SU-DHL-6 (cell line): ENCODE measurements around the gene RAG1.
"Not testable (repeated sequence)": the region's sequence is repeated elsewhere in the genome, so short reads cannot be mapped to it uniquely, and the experiment has no call there.

Source experiments
- H2AFZ ChIP-seq: fragments of 200-600 bp; sonication (generic); 2 replicates; pipeline ENCODE4 v1.6.1; 2014; ENCODE audit warnings: low read depth, mild to moderate bottlenecking, moderate library complexity, mixed read lengths, antibody characterized with exemption, low read length; ENCODE audit not compliant: severe bottlenecking
- H3F3A ChIP-seq: fragments of 200-600 bp; shearing (Covaris generic); 2 replicates; pipeline ENCODE4 v1.6.0; 2016; ENCODE audit warnings: antibody characterized with exemption, mild to moderate bottlenecking; ENCODE audit not compliant: insufficient read depth
- H3K27ac ChIP-seq: fragments of 200-600 bp; sonication (generic); 2 replicates; pipeline ENCODE4 v1.5.1; 2016; ENCODE audit warnings: low read depth, mild to moderate bottlenecking, low read length, moderate library complexity, mixed read lengths
- H3K27me3 ChIP-seq: fragments of 200-600 bp; sonication (generic), shearing (Covaris generic); 2 replicates; pipeline ENCODE4 v1.6.0; 2014; ENCODE audit warnings: mild to moderate bottlenecking, low read length
- H3K36me3 ChIP-seq: fragments of 200-600 bp; sonication (generic); 2 replicates; pipeline ENCODE4 v1.6.1; 2014; ENCODE audit warnings: mild to moderate bottlenecking, low read length, mixed read lengths
- H3K4me2 ChIP-seq: fragments of 300-600, 200-600 bp; shearing (Covaris generic), sonication (generic); 2 replicates; pipeline ENCODE4 v1.6.0; 2014; ENCODE audit warnings: low read length, low read depth, mild to moderate bottlenecking; ENCODE audit not compliant: poor library complexity, severe bottlenecking
- H3K4me3 ChIP-seq: fragments of 200-600 bp; sonication (generic); 2 replicates; pipeline ENCODE4 v1.5.1; 2014; ENCODE audit warnings: antibody characterized with exemption, low read length, mild to moderate bottlenecking, mixed read lengths; ENCODE audit not compliant: insufficient read depth, poor library complexity, severe bottlenecking
- H3K79me2 ChIP-seq: fragments of 200-600 bp; sonication (generic); 2 replicates; pipeline ENCODE4 v1.6.1; 2014; ENCODE audit warnings: mild to moderate bottlenecking, low read length, moderate library complexity; ENCODE audit not compliant: insufficient read depth
- H3K9ac ChIP-seq: fragments of 200-600 bp; sonication (generic); 2 replicates; pipeline ENCODE4 v1.7.0; 2014; ENCODE audit warnings: mild to moderate bottlenecking, low read length
- H3K9me2 ChIP-seq: fragments of 200-600 bp; sonication (generic); replicated peaks from 2 replicates; pipeline ENCODE4 v1.6.1; 2014; ENCODE audit warnings: low read length; ENCODE audit not compliant: insufficient read depth
- H3K9me3 ChIP-seq: fragments of 200-600 bp; sonication (generic); 2 replicates; pipeline ENCODE4 v1.6.1; 2014; ENCODE audit warnings: low read length, mixed read lengths; ENCODE audit not compliant: insufficient read depth
- H4K20me1 ChIP-seq: fragments of 200-600 bp; sonication (generic); 2 replicates; pipeline ENCODE4 v1.6.1; 2014; ENCODE audit warnings: low read depth, mild to moderate bottlenecking, antibody characterized with exemption, low read length, moderate library complexity, mixed read lengths
- EZH2phosphoT487 ChIP-seq: fragments of 200-600 bp; sonication (generic), shearing (Covaris generic); conservative IDR thresholded peaks from 2 replicates; pipeline ENCODE4 v1.6.1; 2018; ENCODE audit warnings: mild to moderate bottlenecking, antibody characterized with exemption, low read length, moderate library complexity, mixed read lengths
- TF ChIP-seq, protein P1 (sequence below): fragments of 200-600 bp; sonication (generic); IDR thresholded peaks from one replicate; pipeline ENCODE4 v1.5.1; 2017; ENCODE audit warnings: antibody characterized with exemption, mild to moderate bottlenecking, low read length, moderate library complexity; ENCODE audit not compliant: insufficient read depth, poor library complexity, severe bottlenecking

The RAG1 gene

DNA sequence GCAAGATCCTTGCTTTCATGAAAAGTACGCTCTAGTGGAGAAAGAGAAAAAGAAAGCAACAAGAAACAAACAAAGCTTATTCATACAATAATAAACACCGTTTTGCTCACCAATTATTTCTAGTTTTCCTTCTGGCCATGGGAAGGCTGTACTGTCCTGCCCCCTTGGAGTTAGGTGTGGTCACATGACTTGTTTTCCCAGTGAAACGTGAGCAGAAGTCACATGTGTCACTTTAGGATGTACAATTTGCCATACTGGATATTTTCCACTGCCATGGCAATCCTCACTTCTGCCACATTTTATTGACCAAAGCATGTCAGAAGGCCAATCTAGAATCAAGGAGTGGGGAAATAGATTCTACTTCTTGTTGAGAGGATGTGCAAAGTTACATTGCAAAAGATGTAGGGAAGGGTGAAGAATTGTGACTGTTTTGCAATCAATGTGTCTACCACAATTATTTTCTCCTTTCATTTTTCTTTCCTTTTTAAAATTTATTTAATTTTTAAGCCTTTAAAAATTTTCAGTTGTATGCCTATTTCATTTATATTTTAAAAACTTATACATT, 33.4 kb upstream of the RAG1 start:
- Histone ChIP-seq H3K36me3 (no peaks in the 10 kb centered on the region), H3K9me3 (no peaks in the 10 kb centered on the region), H3K27me3 (no peaks in the 10 kb centered on the region), H3K9me2 (no peaks in the 10 kb centered on the region), H3K9ac (no peak overlapping the region), H2AFZ (no peak overlapping the region), H4K20me1 (no peaks in the 10 kb centered on the region), H3K27ac (no peak overlapping the region), H3K79me2 (no peaks in the 10 kb centered on the region), H3F3A (no peaks in the 10 kb centered on the region), H3K4me3 (no peak overlapping the region), H3K4me2 (no peak overlapping the region)
- no peak for TF ChIP-seq EZH2phosphoT487
- TF ChIP-seq, protein P1, sequence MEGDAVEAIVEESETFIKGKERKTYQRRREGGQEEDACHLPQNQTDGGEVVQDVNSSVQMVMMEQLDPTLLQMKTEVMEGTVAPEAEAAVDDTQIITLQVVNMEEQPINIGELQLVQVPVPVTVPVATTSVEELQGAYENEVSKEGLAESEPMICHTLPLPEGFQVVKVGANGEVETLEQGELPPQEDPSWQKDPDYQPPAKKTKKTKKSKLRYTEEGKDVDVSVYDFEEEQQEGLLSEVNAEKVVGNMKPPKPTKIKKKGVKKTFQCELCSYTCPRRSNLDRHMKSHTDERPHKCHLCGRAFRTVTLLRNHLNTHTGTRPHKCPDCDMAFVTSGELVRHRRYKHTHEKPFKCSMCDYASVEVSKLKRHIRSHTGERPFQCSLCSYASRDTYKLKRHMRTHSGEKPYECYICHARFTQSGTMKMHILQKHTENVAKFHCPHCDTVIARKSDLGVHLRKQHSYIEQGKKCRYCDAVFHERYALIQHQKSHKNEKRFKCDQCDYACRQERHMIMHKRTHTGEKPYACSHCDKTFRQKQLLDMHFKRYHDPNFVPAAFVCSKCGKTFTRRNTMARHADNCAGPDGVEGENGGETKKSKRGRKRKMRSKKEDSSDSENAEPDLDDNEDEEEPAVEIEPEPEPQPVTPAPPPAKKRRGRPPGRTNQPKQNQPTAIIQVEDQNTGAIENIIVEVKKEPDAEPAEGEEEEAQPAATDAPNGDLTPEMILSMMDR, result no peak

DNA sequence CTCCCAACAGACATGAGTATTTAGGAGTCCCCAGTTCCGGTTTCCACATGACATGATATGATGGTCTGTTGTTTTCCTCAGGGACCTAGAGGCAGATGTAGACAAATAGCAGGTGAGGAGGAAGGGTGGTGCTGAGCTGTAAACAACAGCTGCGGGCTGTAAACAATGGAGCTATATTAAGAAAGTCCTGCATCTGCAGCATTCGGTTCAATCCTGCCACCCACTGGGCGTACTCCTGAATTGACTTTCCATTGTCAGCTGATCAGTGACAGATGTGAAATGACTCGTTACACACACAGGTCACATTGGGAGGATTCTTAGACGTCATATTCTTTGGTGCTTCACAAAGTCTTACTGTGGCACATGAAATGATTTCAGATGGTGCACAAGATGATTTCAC, 26.8 kb upstream of the RAG1 start:
- Histone ChIP-seq H3K9me3 (no peaks in the 10 kb centered on the region), H3K4me3 (no peak overlapping the region), H3F3A (no peaks in the 10 kb centered on the region), H3K27ac (no peak overlapping the region), H3K9me2 (no peaks in the 10 kb centered on the region), H2AFZ (no peak overlapping the region), H3K27me3 (no peaks in the 10 kb centered on the region), H4K20me1 (no peaks in the 10 kb centered on the region), H3K9ac (no peak overlapping the region), H3K36me3 (no peaks in the 10 kb centered on the region), H3K79me2 (no peaks in the 10 kb centered on the region), H3K4me2 (no peak overlapping the region)
- no peak for TF ChIP-seq EZH2phosphoT487
- TF ChIP-seq, protein P1, result no peak

DNA sequence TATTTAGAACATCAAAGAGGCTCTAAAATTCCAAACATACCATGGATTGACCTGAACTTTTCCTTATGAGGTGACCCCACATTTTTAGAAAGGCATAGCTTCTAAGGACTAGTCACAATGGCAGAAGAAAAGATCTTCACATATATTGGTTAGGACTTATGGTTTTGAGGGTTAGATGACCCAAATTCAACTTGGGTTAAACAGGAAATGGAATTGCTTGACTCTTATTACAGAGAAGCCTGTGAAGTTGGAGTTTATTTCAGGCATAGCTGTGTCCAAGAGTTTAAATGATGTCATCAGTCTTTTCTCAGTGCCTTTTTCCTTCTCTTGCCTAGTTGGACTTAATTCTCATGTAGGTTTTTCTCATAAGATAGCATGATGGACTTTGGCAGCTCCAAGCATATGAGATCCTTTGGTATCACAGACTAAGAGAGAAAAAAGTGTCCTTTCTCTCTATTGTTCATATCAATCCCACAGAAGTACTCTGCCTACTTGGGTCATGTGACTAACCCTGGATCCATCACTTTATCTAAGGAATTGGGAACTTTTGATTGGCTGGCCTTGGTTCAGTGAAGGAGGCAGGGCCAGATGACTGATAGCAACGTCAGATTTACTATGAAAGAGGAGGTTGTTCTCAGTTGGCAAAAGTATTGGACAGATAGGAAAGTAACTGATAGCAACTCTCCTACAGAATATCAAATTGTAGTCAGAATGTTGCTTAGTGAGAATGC, 17.3 kb upstream of the RAG1 start:
- H3K9me2 ChIP-seq, result no peaks in the 10 kb centered on the region
- no peaks in the 10 kb centered on the region for H3F3A ChIP-seq
- H3K79me2 ChIP-seq, result no peaks in the 10 kb centered on the region
- H3K4me2 ChIP-seq, result no peak overlapping the region
- H2AFZ ChIP-seq, result no peak overlapping the region
- H3K4me3 ChIP-seq, result no peak overlapping the region
- no peaks in the 10 kb centered on the region for H3K27me3 ChIP-seq
- no peaks in the 10 kb centered on the region for H3K9me3 ChIP-seq
- H3K27ac ChIP-seq, result no peak overlapping the region
- TF ChIP-seq, protein P1, result no peak
- TF ChIP-seq EZH2phosphoT487, result no peak
- H3K9ac ChIP-seq, result no peak overlapping the region
- H4K20me1 ChIP-seq, result no peaks in the 10 kb centered on the region
- no peaks in the 10 kb centered on the region for H3K36me3 ChIP-seq

GRCh38 chr11:36557390-36557789, 10.4 kb upstream of the RAG1 start:
- H4K20me1 ChIP-seq, H3K79me2 ChIP-seq, H3K27ac ChIP-seq, H3K27me3 ChIP-seq, H3K9me3 ChIP-seq, H2AFZ ChIP-seq, H3K4me2 ChIP-seq, H3K9ac ChIP-seq, H3K4me3 ChIP-seq, H3K9me2 ChIP-seq, H3F3A ChIP-seq, H3K36me3 ChIP-seq: not testable (repeated sequence)
